Placental pericyte (primary cell): ENCODE measurements around the gene PGBD2. TPM values are rescaled to one million over a fixed set of nuclear protein-coding genes. Genes with fewer than 3 reads are reported as not detected.

ENCODE experiments used
- small RNA-seq: library from RNA; depleted of rRNA; stranded (forward); fragments of <200 nt; gene quantifications from one replicate; pipeline ENCODE3, GENCODE V24; 2012; ENCODE audit warnings: low replicate concordance
- total RNA-seq: library from RNA; depleted of rRNA; stranded (reverse); fragments of >200 nt; gene quantifications from 2 replicates; pipeline ENCODE4 v1.2.3, GENCODE V29; 2012

The PGBD2 gene, protein sequence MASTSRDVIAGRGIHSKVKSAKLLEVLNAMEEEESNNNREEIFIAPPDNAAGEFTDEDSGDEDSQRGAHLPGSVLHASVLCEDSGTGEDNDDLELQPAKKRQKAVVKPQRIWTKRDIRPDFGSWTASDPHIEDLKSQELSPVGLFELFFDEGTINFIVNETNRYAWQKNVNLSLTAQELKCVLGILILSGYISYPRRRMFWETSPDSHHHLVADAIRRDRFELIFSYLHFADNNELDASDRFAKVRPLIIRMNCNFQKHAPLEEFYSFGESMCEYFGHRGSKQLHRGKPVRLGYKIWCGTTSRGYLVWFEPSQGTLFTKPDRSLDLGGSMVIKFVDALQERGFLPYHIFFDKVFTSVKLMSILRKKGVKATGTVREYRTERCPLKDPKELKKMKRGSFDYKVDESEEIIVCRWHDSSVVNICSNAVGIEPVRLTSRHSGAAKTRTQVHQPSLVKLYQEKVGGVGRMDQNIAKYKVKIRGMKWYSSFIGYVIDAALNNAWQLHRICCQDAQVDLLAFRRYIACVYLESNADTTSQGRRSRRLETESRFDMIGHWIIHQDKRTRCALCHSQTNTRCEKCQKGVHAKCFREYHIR
- 3.7 and 6.0 TPM in 2 replicates for total RNA-seq

DNA sequence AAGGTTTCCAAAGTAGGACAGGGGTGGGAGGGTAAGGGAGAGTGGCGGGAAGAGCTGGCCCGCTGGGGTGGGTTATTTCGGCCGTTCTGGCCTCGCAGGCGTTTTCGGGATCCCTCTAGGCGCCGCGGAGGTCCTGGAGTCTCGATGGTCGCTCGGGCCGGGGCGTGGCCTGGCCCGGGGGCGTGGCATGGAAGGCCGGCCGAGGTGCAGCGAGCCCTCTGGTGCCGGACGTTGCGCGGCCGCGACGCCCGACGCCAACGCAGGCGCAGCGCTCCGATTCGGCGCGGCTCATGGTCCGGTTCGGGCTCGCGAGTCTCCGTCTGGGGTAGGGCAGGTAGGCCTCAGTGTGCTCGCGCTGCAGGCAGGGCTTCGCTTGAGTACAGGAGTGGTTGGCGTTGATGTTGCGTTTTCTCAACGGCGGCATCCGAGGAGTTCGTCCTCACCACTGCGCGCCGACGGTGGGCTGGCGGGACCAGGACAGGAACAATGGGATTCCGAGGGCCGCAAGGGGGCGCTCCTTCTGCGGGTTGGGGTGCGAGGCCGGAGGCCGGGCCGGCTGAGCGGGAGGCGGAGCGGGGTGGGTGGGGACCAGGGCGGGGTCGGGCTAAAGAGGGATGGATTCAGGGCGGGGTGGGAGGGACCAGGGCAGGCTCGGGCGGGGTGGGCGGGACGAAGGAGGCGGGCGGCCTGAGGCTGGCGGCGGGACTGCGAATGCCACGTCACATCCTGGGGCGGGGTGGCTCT lies at the start of gene PGBD2:
TSS of gene PGBD2 (plus strand) at position 227 of the 744 bp plus-strand sequence. CDS start 7,628 bp downstream, outside the sequence.

DNA sequence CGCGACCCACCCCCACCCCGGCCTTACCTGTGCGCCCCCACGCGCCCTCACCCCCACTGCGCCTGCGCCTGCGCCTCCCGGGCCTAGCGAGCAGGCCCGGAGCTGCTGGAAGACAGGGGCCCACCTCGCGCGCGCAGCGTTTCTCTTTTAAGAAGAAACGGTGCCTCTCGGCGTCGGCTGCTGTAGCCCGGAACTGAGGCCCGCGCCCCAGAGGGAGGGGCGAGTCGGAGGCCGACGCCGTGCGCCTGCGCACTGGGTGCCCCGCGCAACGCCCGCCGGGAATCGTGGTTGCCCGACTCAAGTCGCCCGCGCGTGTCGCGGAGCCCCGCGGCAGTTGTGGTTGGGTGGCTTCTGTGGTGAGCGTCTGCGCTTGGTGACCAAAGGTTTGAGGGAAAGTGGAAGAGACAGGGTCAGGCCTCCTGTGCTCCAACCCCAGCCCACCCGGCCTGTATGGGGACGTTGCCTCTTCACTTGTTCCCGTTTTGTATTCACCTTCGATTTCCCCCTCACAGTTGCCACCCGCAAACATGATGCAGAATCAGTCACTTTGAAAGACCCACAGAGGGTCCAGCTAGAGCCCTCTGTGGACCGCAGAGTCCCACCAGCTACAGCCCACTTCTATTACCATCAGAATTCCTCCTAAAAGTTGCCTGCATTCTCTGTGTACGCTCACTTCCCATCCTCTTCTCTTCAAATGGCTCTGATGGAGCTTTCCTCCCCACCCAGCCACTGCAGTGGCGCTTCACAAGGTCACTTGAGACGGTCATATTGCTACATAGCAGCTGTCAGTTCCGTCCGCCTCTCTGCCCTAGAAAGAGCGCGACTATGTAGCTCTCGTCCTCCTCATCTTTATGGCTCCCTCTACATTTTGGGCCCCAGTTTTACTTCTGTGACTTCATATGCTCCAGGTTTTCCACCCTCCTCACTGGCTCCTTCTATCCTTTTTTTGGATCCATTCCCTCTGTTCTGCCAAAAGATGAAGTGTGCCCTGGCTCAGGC lies 46.8 kb upstream of the PGBD2 start, which contains the start of gene ZNF692:
TSS of gene ZNF692 (minus strand) at position 195 of the 999 bp plus-strand sequence. CDS start 776 bp downstream, outside the sequence.

Small RNA genes within 50 kb of the gene (small RNA-seq; reads per million reads assigned to genes)
- not detected for gene RNU6-1205P

Other genes with a start within 250 kb of the PGBD2 start
- gene OR14I1, start 203.5 kb upstream of the PGBD2 start, total RNA-seq: not detected in 2 replicates
- 0.14 TPM in 1 of 2 replicates, not detected in the other for gene LYPD8, start 150.5 kb upstream of the PGBD2 start, total RNA-seq
- gene SH3BP5L, start 80.3 kb upstream of the PGBD2 start, total RNA-seq: 29.3 and 42.7 TPM in 2 replicates
- gene ZNF672, start 68.0 kb upstream of the PGBD2 start, total RNA-seq: 22.1 and 24.8 TPM in 2 replicates
- 9.6 and 21.2 TPM in 2 replicates for gene ZNF692, start 47.1 kb upstream of the PGBD2 start, total RNA-seq